Measurements from ENCODE around the gene DAZAP1. TPM values are rescaled to one million over a fixed set of nuclear protein-coding genes. Genes with fewer than 3 reads are reported as not detected.

DAZAP1 gene
- total and polyA plus RNA-seq, 7 experiments from 2014 or later = 5.0 to 227 (median 138) TPM

DNA sequence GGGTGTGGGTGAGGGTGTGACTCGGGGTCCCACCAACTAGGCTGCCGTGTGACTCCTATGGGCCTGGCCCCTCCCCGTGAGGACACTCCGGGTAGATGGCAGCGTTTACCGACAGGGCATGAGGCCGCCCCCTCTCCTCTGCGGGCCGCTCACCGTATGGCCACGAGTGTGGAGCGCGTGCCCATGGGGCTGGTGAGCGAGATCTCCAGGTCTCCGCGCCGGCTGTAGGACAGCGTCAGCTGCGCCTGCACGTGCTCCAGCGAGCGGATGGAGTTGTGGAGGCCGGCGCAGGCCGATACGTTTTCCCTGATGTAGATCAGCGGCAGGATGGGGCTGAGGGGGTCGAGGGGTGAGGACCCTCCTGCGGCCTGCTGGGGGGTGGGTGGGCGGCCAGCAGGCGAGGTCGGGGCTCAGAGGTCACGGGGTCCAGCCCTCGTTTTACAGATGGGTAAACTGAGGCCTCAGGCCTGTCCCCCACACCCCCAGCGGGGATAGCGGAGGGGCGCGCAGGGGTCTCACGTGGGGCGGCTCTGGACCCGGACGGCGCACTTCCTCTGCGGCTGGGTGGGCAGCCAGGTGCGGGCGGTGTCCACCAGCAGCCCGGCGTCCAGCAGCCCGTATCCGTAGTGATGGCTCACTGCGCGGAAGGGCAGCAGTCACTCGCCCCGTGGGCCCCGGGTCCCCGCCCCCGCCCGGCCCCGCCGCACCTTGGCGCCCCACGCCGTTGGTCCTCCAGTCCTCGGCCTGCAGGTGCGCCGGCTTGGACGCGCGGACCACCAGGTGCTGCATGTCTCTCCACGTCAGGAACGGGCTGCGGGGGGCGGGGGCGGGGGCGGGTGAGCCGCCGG is 76.0 kb downstream of the DAZAP1 start:
- no peaks in the 10 kb centered on the region for H3K36me3 ChIP-seq (ENCODE audit: control insufficient read depth in 2 of 3, insufficient read depth in 3 of 3, low read length in 3 of 3)
- H3K27ac ChIP-seq (ENCODE audit: low read depth, low read length) = no peak overlapping the region
- CTCF ChIA-PET = no interaction called here
- no peaks in the 10 kb centered on the region for H3K9me3 ChIP-seq (ENCODE audit: control insufficient read depth in 2 of 3, low read length in 3 of 3)
- peaks cover under 1 to 2% of the 10 kb centered on the region in 2 donors for H3K4me1 ChIP-seq (ENCODE audit: control insufficient read depth in 2 of 2, insufficient read depth in 2 of 2, low read length in 2 of 2)
- intact Hi-C loops (cut with micrococcal nuclease) = no loop called here
- Mint-ChIP-seq H3K9me3 (no peaks in the 10 kb centered on the region), H3K27me3 (peaks cover 0 to 3% (median 0%) of the 10 kb centered on the region in 5 donors), H3K4me1 (peaks cover 4 to 11% (median 7%) of the 10 kb centered on the region in 7 donors), H3K36me3 (peaks cover 0 to 5% (median 4%) of the 10 kb centered on the region in 5 donors), H3K4me3 (no peak overlapping the region), H3K27ac (no peak overlapping the region)
- no peaks in the 10 kb centered on the region for H3K27me3 ChIP-seq (ENCODE audit: control insufficient read depth in 2 of 2, insufficient read depth in 2 of 2, low read length in 2 of 2)
- no peak overlapping the region for H3K4me3 ChIP-seq (ENCODE audit: low read length)
- DNase-seq (no peak), ATAC-seq (no peak)
- POLR2A ChIA-PET = no interaction called here

DNA sequence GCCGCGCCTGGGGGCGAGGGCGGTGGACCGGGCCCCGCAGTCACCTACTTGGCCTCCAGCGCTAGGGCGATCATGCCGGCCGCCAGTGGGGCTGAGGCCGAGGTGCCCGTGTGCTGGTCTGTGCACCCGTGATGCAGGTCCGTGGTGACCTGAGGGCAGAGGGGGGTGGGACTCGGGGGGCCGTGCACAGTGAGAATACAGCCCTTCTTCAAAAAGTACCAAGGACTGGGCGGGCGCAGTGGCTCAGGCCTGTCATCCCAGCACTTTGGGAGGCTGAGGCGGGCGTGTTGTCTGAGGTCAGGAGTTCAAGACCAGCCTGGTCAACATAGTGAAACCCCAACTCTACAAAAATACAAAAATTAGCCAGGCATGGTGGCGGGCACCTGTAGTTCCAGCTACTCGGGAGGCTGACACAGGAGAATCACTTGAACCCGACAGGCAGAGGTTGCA is 76.6 kb downstream of the DAZAP1 start:
- ChIA-PET POLR2A (no interaction called here), CTCF (no interaction called here)
- ATAC-seq = no peak
- peaks cover 0 to 3% (median 0%) of the 10 kb centered on the region in 5 donors for H3K27me3 Mint-ChIP-seq
- H3K27ac Mint-ChIP-seq = no peak overlapping the region
- no peaks in the 10 kb centered on the region for H3K9me3 ChIP-seq (ENCODE audit: control insufficient read depth in 2 of 3, low read length in 3 of 3)
- no peak overlapping the region for H3K4me3 ChIP-seq (ENCODE audit: low read length)
- H3K4me1 Mint-ChIP-seq = peaks cover 3 to 9% (median 4%) of the 10 kb centered on the region in 7 donors
- no peak overlapping the region for H3K4me3 Mint-ChIP-seq
- H3K9me3 Mint-ChIP-seq = no peaks in the 10 kb centered on the region
- no peaks in the 10 kb centered on the region for H3K36me3 ChIP-seq (ENCODE audit: control insufficient read depth in 2 of 3, insufficient read depth in 3 of 3, low read length in 3 of 3)
- intact Hi-C loops (cut with micrococcal nuclease) = no loop called here
- H3K27me3 ChIP-seq (ENCODE audit: control insufficient read depth in 2 of 2, insufficient read depth in 2 of 2, low read length in 2 of 2) = no peaks in the 10 kb centered on the region
- no peak for DNase-seq
- peaks cover 0 to 3% (median 2%) of the 10 kb centered on the region in 5 donors for H3K36me3 Mint-ChIP-seq
- no peak overlapping the region for H3K27ac ChIP-seq (ENCODE audit: low read depth, low read length)
- no peaks in the 10 kb centered on the region for H3K4me1 ChIP-seq (ENCODE audit: control insufficient read depth in 2 of 2, insufficient read depth in 2 of 2, low read length in 2 of 2)

Other genes starting within 250 kb of the DAZAP1 start
- gene SBNO2, start 233.3 kb upstream of the DAZAP1 start, total RNA-seq = 100 to 1,000 TPM in 3 of 5 experiments, 10 to 100 TPM in 2; 88.6 to 137 (median 104) TPM
- 1 to 10 TPM; 1.7 to 2.6 TPM for gene SBNO2, start 233.3 kb upstream of the DAZAP1 start, polyA plus RNA-seq
- 10 to 100 TPM; 67.7 to 91.3 (median 71.6) TPM for gene STK11, start 201.8 kb upstream of the DAZAP1 start, total RNA-seq
- gene STK11, start 201.8 kb upstream of the DAZAP1 start, polyA plus RNA-seq = 10 to 100 TPM; 13.9 to 28.9 TPM
- gene CBARP, start 169.6 kb upstream of the DAZAP1 start, total RNA-seq = under 1 TPM in 2 of 5 experiments, not detected in 3; 0.15 to 0.27 TPM
- not detected for gene CBARP, start 169.6 kb upstream of the DAZAP1 start, polyA plus RNA-seq
- gene ATP5F1D, start 165.8 kb upstream of the DAZAP1 start, total RNA-seq = 100 to 1,000 TPM in 3 of 5 experiments, 10 to 100 TPM in 2; 90.6 to 178 (median 102) TPM
- 100 to 1,000 TPM; 209 to 302 TPM for gene ATP5F1D, start 165.8 kb upstream of the DAZAP1 start, polyA plus RNA-seq
- gene MIDN, start 159.0 kb upstream of the DAZAP1 start, total RNA-seq = 100 to 1,000 TPM in 2 of 5 experiments, 10 to 100 TPM in 3; 22.6 to 310 (median 78.1) TPM
- 1 to 10 TPM; 1.4 to 3.6 TPM for gene MIDN, start 159.0 kb upstream of the DAZAP1 start, polyA plus RNA-seq
- gene CIRBP, start 138.3 kb upstream of the DAZAP1 start, total RNA-seq = 100 to 1,000 TPM; 237 to 629 (median 524) TPM
- gene CIRBP, start 138.3 kb upstream of the DAZAP1 start, polyA plus RNA-seq = 100 to 1,000 TPM; 233 to 247 TPM
- gene FAM174C, start 132.1 kb upstream of the DAZAP1 start, total RNA-seq = 10 to 100 TPM; 31.7 to 57.3 (median 47.7) TPM
- gene FAM174C, start 132.1 kb upstream of the DAZAP1 start, polyA plus RNA-seq = 10 to 100 TPM; 75.0 to 78.8 TPM
- not detected for gene EFNA2, start 121.7 kb upstream of the DAZAP1 start, total RNA-seq
- not detected for gene EFNA2, start 121.7 kb upstream of the DAZAP1 start, polyA plus RNA-seq
- gene NDUFS7, start 23.7 kb upstream of the DAZAP1 start, total RNA-seq = 100 to 1,000 TPM in 1 of 5 experiments, 10 to 100 TPM in 4; 48.4 to 101 (median 68.0) TPM
- gene NDUFS7, start 23.7 kb upstream of the DAZAP1 start, polyA plus RNA-seq = 100 to 1,000 TPM; 182 to 232 TPM
- gene GAMT, start 6.0 kb upstream of the DAZAP1 start, total RNA-seq = 10 to 100 TPM; 10.9 to 24.2 (median 17.5) TPM
- 10 to 100 TPM; 29.3 to 32.3 TPM for gene GAMT, start 6.0 kb upstream of the DAZAP1 start, polyA plus RNA-seq
- gene RPS15, start 30.8 kb downstream of the DAZAP1 start, total RNA-seq = 1,000 to 10,000 TPM; 1,300 to 2,097 (median 2,012) TPM
- 1,000 to 10,000 TPM; 3,657 to 3,761 TPM for gene RPS15, start 30.8 kb downstream of the DAZAP1 start, polyA plus RNA-seq
- under 1 TPM; 0.05 to 0.24 (median 0.10) TPM for gene APC2, start 42.5 kb downstream of the DAZAP1 start, total RNA-seq
- under 1 TPM; 0.01 to 0.05 TPM for gene APC2, start 42.5 kb downstream of the DAZAP1 start, polyA plus RNA-seq
- gene C19orf25, start 71.6 kb downstream of the DAZAP1 start, total RNA-seq = 10 to 100 TPM; 24.2 to 64.5 (median 44.6) TPM
- 10 to 100 TPM; 43.6 to 69.8 TPM for gene C19orf25, start 71.6 kb downstream of the DAZAP1 start, polyA plus RNA-seq
- gene PCSK4, start 82.8 kb downstream of the DAZAP1 start, total RNA-seq = 10 to 100 TPM in 1 of 5 experiments, 1 to 10 TPM in 3, under 1 TPM in 1; 0.87 to 10.8 (median 7.8) TPM
- gene PCSK4, start 82.8 kb downstream of the DAZAP1 start, polyA plus RNA-seq = under 1 TPM; 0.64 to 0.72 TPM
- 1 to 10 TPM; 1.6 to 5.3 (median 4.4) TPM for gene REEP6, start 83.6 kb downstream of the DAZAP1 start, total RNA-seq
- 1 to 10 TPM; 5.6 to 7.2 TPM for gene REEP6, start 83.6 kb downstream of the DAZAP1 start, polyA plus RNA-seq
- gene ADAMTSL5, start 105.4 kb downstream of the DAZAP1 start, total RNA-seq = 1 to 10 TPM; 3.6 to 9.9 (median 6.0) TPM
- gene ADAMTSL5, start 105.4 kb downstream of the DAZAP1 start, polyA plus RNA-seq = 1 to 10 TPM; 4.3 to 4.8 TPM
- gene PLK5, start 116.5 kb downstream of the DAZAP1 start, total RNA-seq = not detected
- not detected for gene PLK5, start 116.5 kb downstream of the DAZAP1 start, polyA plus RNA-seq
- 1 to 10 TPM; 2.1 to 8.3 (median 2.3) TPM for gene MEX3D, start 160.7 kb downstream of the DAZAP1 start, total RNA-seq
- gene MEX3D, start 160.7 kb downstream of the DAZAP1 start, polyA plus RNA-seq = not detected
- 10 to 100 TPM; 50.1 to 87.8 (median 64.6) TPM for gene MBD3, start 185.3 kb downstream of the DAZAP1 start, total RNA-seq
- gene MBD3, start 185.3 kb downstream of the DAZAP1 start, polyA plus RNA-seq = 10 to 100 TPM in 1 of 2 donors, 1 to 10 TPM in 1; 9.1 to 23.1 TPM
- 100 to 1,000 TPM in 4 of 5 experiments, 10 to 100 TPM in 1; 94.3 to 170 (median 123) TPM for gene UQCR11, start 197.9 kb downstream of the DAZAP1 start, total RNA-seq
- gene UQCR11, start 197.9 kb downstream of the DAZAP1 start, polyA plus RNA-seq = 100 to 1,000 TPM; 292 to 606 TPM
- 10 to 100 TPM; 66.6 to 83.6 (median 78.3) TPM for gene TCF3, start 245.0 kb downstream of the DAZAP1 start, total RNA-seq
- 10 to 100 TPM in 1 of 2 donors, 1 to 10 TPM in 1; 5.8 to 15.6 TPM for gene TCF3, start 245.0 kb downstream of the DAZAP1 start, polyA plus RNA-seq

Measured in naive thymus-derived CD4-positive, alpha-beta T cell (primary cell).